ENCODE data around the gene LTA4H. TPM values are rescaled to one million over a fixed set of nuclear protein-coding genes. Genes with fewer than 3 reads are reported as not detected.

The LTA4H gene
- total and polyA plus RNA-seq, 12 donors, result 25.2 to 50.6 (median 39.1) TPM

- H3K27ac ChIP-seq, result no peak overlapping the region
- H3K27me3 ChIP-seq, result no peaks in the 10 kb centered on the region
- no peak for TF ChIP-seq CTCF (IDR thresholded peaks at IDR 0.05)
- ATAC-seq (no peak), DNase-seq (no peak)
- WGBS, 2 donors, result 65 to 69% methylated on average over 1 of the region's 1 CpG
- peaks cover 0 to 38% (median 7%) of the 10 kb centered on the region in 9 donors for H3K4me1 ChIP-seq
- intact Hi-C loops (cut with DNase I), result no loop called here
- peaks cover 0 to 52% (median 19%) of the 10 kb centered on the region in 9 donors for H3K36me3 ChIP-seq
- no peaks in the 10 kb centered on the region for H3K9me3 ChIP-seq
- H3K4me3 ChIP-seq, result no peak overlapping the region
Measured at GRCh38 chr12:96028538-96028937, 6.8 kb downstream of the LTA4H start.

- TF ChIP-seq CTCF (IDR thresholded peaks at IDR 0.05), result no peak
- WGBS, 2 donors, result 92 to 98% methylated on average over 1 of the region's 1 CpG
Measured at GRCh38 chr12:96026331-96026730, 9.1 kb downstream of the LTA4H start.

GRCh38 chr12:96025518-96025917, 9.9 kb downstream of the LTA4H start:
- intact Hi-C loops (cut with DNase I), result no loop called here
- H3K4me3 ChIP-seq, result no peak overlapping the region
- 98% methylated on average over 4 of the region's 4 CpGs for WGBS, 2 donors
- peaks cover 0 to 83% (median 39%) of the 10 kb centered on the region in 9 donors for H3K36me3 ChIP-seq
- peaks cover 0 to 24% (median 0%) of the 10 kb centered on the region in 9 donors for H3K4me1 ChIP-seq
- DNase-seq (no peak), ATAC-seq (no peak)
- H3K9me3 ChIP-seq, result no peaks in the 10 kb centered on the region
- H3K27me3 ChIP-seq, result no peaks in the 10 kb centered on the region
- TF ChIP-seq CTCF (IDR thresholded peaks at IDR 0.05), result no peak
- H3K27ac ChIP-seq, result no peak overlapping the region

More at GRCh38 chr12:96026331-96026730, 9.1 kb downstream of the LTA4H start:
- intact Hi-C loops (cut with DNase I), result no loop called here
- DNase-seq (no peak), ATAC-seq (no peak)
- no peak overlapping the region for H3K27ac ChIP-seq
- no peak overlapping the region for H3K4me3 ChIP-seq
- peaks cover 0 to 24% (median 0%) of the 10 kb centered on the region in 9 donors for H3K4me1 ChIP-seq
- peaks cover 0 to 75% (median 39%) of the 10 kb centered on the region in 9 donors for H3K36me3 ChIP-seq
- no peaks in the 10 kb centered on the region for H3K9me3 ChIP-seq
- no peaks in the 10 kb centered on the region for H3K27me3 ChIP-seq

- H3K4me3 ChIP-seq, result no peak overlapping the region
- peaks cover 0 to 98% (median 40%) of the 10 kb centered on the region in 9 donors for H3K36me3 ChIP-seq
- 84 to 86% methylated on average over 3 of the region's 3 CpGs for WGBS, 2 donors
- no peaks in the 10 kb centered on the region for H3K27me3 ChIP-seq
- peak overlapping the region in 1 of 10 donors; percentile 46 for H3K27ac ChIP-seq
- DNase-seq (no peak), ATAC-seq (peak in 2 of 8 donors; percentile 47 to 52)
- no peaks in the 10 kb centered on the region for H3K9me3 ChIP-seq
- peaks cover 0 to 15% (median 0%) of the 10 kb centered on the region in 9 donors for H3K4me1 ChIP-seq
- intact Hi-C loops (cut with DNase I), result no loop called here
- TF ChIP-seq CTCF (IDR thresholded peaks at IDR 0.05), result no peak
Measured at GRCh38 chr12:96020314-96021003, 14.9 kb downstream of the LTA4H start.

All from heart right ventricle (tissue), 16 donors.